ENCODE results near the gene HSPB7.

HSPB7 gene

GRCh38 chr1:16017461-16018303 lies at the start of gene HSPB7:
Gene HSPB7, minus strand, starts transcription at chr1:16018043. Its CDS starts 80 bp downstream, at chr1:16017963.
- H3K27me3 ChIP-seq (ENCODE audit: insufficient read depth, low read depth) = no peaks in the 10 kb centered on the region; the same call in 1 of the 2 replicates
- peaks cover 51% of the 10 kb centered on the region for H3K4me1 ChIP-seq (ENCODE audit: low read depth, poor library complexity, severe bottlenecking)
- no peak within 1 kb of the TSS for H3K4me3 ChIP-seq (IDR thresholded peaks at IDR 0.05; ENCODE audit: insufficient read depth, low read depth, low read length)
- no peak for TF ChIP-seq CTCF (conservative IDR thresholded peaks at IDR 0.05; ENCODE audit: low read depth, low read length)
- no peak within 1 kb of the TSS for H3K9ac ChIP-seq
- no peak within 1 kb of the TSS for H2AFZ ChIP-seq (ENCODE audit: low read depth)
- no peaks in the 10 kb centered on the region for H3K36me3 ChIP-seq (ENCODE audit: insufficient read depth)
- H4K20me1 ChIP-seq (ENCODE audit: insufficient read depth) = no peaks in the 10 kb centered on the region
- no peaks in the 10 kb centered on the region for H3K79me2 ChIP-seq (ENCODE audit: insufficient read depth, low read depth)
- H3K4me2 ChIP-seq = peak within 1 kb of the TSS; percentile 94; the same call in 1 of the 2 replicates
- H3K27ac ChIP-seq = no peak within 1 kb of the TSS

DNA sequence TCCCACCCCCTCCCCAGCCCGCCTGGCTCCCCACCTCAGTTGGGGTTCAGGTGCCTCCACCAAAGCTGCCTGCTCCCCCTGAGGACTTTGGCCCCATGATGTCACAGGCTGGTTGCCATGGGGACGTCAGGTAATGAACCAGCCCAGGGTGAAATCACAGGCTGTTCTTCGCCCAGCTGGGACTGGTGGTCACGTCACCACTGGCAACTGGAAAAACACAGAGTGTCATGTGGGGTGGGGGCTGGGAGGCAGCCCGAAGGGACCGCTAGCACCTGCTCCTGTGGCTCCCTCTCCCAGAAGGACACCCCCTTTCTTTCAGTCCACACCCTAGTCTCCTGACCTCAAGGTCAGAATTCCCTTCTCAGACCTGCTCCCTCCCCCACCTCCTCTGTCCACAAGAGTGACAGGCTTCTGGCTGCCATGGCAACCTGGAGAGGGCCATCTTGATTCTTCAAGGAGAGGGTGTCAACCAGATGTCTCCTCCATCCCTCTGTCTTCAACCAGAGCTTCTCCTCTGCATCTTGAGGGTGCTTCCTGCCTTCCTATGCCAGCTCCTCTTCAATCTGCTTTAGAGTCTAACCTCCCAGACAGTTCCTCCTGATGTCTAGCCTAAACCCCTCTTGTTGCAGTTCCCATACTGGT lies 49.4 kb upstream of the HSPB7 start:
- Histone ChIP-seq H3K4me3 (IDR thresholded peaks at IDR 0.05; ENCODE audit: insufficient read depth, low read depth, low read length) (no peak overlapping the region), H3K9ac (no peak overlapping the region), H3K36me3 (ENCODE audit: insufficient read depth) (no peaks in the 10 kb centered on the region), H3K27me3 (ENCODE audit: insufficient read depth, low read depth) (no peaks in the 10 kb centered on the region; the same call in 1 of the 2 replicates), H4K20me1 (ENCODE audit: insufficient read depth) (no peaks in the 10 kb centered on the region), H3K4me1 (ENCODE audit: low read depth, poor library complexity, severe bottlenecking) (peaks cover 9% of the 10 kb centered on the region), H3K79me2 (ENCODE audit: insufficient read depth, low read depth) (no peaks in the 10 kb centered on the region), H3K27ac (no peak overlapping the region), H3K4me2 (no peak overlapping the region), H2AFZ (ENCODE audit: low read depth) (no peak overlapping the region)
- no peak for TF ChIP-seq CTCF (conservative IDR thresholded peaks at IDR 0.05; ENCODE audit: low read depth, low read length)

GRCh38 chr1:16066245-16066644 lies 48.4 kb upstream of the HSPB7 start:
- no peak overlapping the region for H3K27ac ChIP-seq
- no peaks in the 10 kb centered on the region; the same call in 1 of the 2 replicates for H3K27me3 ChIP-seq (ENCODE audit: insufficient read depth, low read depth)
- H3K4me2 ChIP-seq = no peak overlapping the region
- no peaks in the 10 kb centered on the region for H3K79me2 ChIP-seq (ENCODE audit: insufficient read depth, low read depth)
- H3K36me3 ChIP-seq (ENCODE audit: insufficient read depth) = no peaks in the 10 kb centered on the region
- TF ChIP-seq CTCF (conservative IDR thresholded peaks at IDR 0.05; ENCODE audit: low read depth, low read length) = no peak
- no peak overlapping the region for H3K9ac ChIP-seq
- no peak overlapping the region for H2AFZ ChIP-seq (ENCODE audit: low read depth)
- peaks cover 9% of the 10 kb centered on the region for H3K4me1 ChIP-seq (ENCODE audit: low read depth, poor library complexity, severe bottlenecking)
- H3K4me3 ChIP-seq (IDR thresholded peaks at IDR 0.05; ENCODE audit: insufficient read depth, low read depth, low read length) = no peak overlapping the region
- H4K20me1 ChIP-seq (ENCODE audit: insufficient read depth) = no peaks in the 10 kb centered on the region

- H3K4me2 ChIP-seq = no peak overlapping the region
- no peaks in the 10 kb centered on the region for H3K79me2 ChIP-seq (ENCODE audit: insufficient read depth, low read depth)
- no peak overlapping the region for H3K9ac ChIP-seq
- TF ChIP-seq CTCF (conservative IDR thresholded peaks at IDR 0.05; ENCODE audit: low read depth, low read length) = no peak
- H3K4me1 ChIP-seq (ENCODE audit: low read depth, poor library complexity, severe bottlenecking) = peaks cover 9% of the 10 kb centered on the region
- no peaks in the 10 kb centered on the region for H4K20me1 ChIP-seq (ENCODE audit: insufficient read depth)
- no peak overlapping the region for H3K4me3 ChIP-seq (IDR thresholded peaks at IDR 0.05; ENCODE audit: insufficient read depth, low read depth, low read length)
- no peak overlapping the region for H2AFZ ChIP-seq (ENCODE audit: low read depth)
- no peak overlapping the region for H3K27ac ChIP-seq
- H3K36me3 ChIP-seq (ENCODE audit: insufficient read depth) = no peaks in the 10 kb centered on the region
- no peaks in the 10 kb centered on the region; the same call in 1 of the 2 replicates for H3K27me3 ChIP-seq (ENCODE audit: insufficient read depth, low read depth)
Measured at GRCh38 chr1:16065269-16065576, 47.4 kb upstream of the HSPB7 start.

Measured in KMS-11 (cell line).